ENCODE data around the gene CARD10. TPM values are rescaled to one million over a fixed set of nuclear protein-coding genes. Genes with fewer than 3 reads are reported as not detected.

Gene CARD10
- total and polyA plus RNA-seq, 2 of the 13 experiments (the other 11 are each of a cell fraction or from before 2014, with no cell fraction given) = 35.2 to 55.8 TPM

- TF ChIP-seq NCOA5 (CRISPR knock-in tag; IDR thresholded peaks at IDR 0.05) (no peak), IKZF4 (CRISPR knock-in tag; IDR thresholded peaks at IDR 0.05; ENCODE audit: borderline replicate concordance, low read depth, not compliant biosample characterization) (no peak), ZNF567 (CRISPR knock-in tag; IDR thresholded peaks at IDR 0.05; ENCODE audit: borderline replicate concordance) (peak; percentile 73; the same call in 1 of the 2 replicates), MTF1 (CRISPR knock-in tag; IDR thresholded peaks at IDR 0.05) (no peak), KLF13 (CRISPR knock-in tag; IDR thresholded peaks at IDR 0.05) (no peak), MEIS1 (CRISPR knock-in tag; IDR thresholded peaks at IDR 0.05; ENCODE audit: borderline replicate concordance) (no peak), TFDP2 (CRISPR knock-in tag; IDR thresholded peaks at IDR 0.05) (no peak), SIX1 (CRISPR knock-in tag; IDR thresholded peaks at IDR 0.05; ENCODE audit: borderline replicate concordance) (no peak), SCMH1 (CRISPR knock-in tag; IDR thresholded peaks at IDR 0.05; ENCODE audit: borderline replicate concordance) (no peak), ZBTB39 (CRISPR knock-in tag; IDR thresholded peaks at IDR 0.05) (no peak), ZNF503 (CRISPR knock-in tag; IDR thresholded peaks at IDR 0.05) (no peak), ZNF660 (CRISPR knock-in tag; IDR thresholded peaks at IDR 0.05; ENCODE audit: borderline replicate concordance, low read depth) (no peak), POGZ (CRISPR knock-in tag; IDR thresholded peaks at IDR 0.05) (no peak), SMARCE1 (IDR thresholded peaks at IDR 0.05; ENCODE audit: borderline replicate concordance) (no peak), USF2 (IDR thresholded peaks at IDR 0.05; ENCODE audit: low read depth, low read length) (no peak), USF2 (CRISPR knock-in tag; IDR thresholded peaks at IDR 0.05; ENCODE audit: borderline replicate concordance) (no peak), ZNF513 (CRISPR knock-in tag; conservative IDR thresholded peaks at IDR 0.05) (no peak), ZNF556 (CRISPR knock-in tag; IDR thresholded peaks at IDR 0.05; ENCODE audit: borderline replicate concordance) (no peak), ZMYM4 (CRISPR knock-in tag; IDR thresholded peaks at IDR 0.05) (no peak), TOE1 (CRISPR knock-in tag; IDR thresholded peaks at IDR 0.05) (no peak)
Observed at GRCh38 chr22:37566903-37567798, 47.9 kb upstream of the CARD10 start (continued).

All from HepG2 (cell line).